Right lung (tissue), 5 donors: ENCODE data around the gene CDC42BPA. TPM values are rescaled to one million over a fixed set of nuclear protein-coding genes. Genes with fewer than 3 reads are reported as not detected.

Experiments
- DNase-seq, 2 donors: peaks; one replicate each; pipeline ENCODE4 v3.0.0-alpha.2; 2013
- polyA plus RNA-seq, 5 donors: library from polyadenylated mRNA; unstranded; fragments of 120-200 nt; gene quantifications; one replicate each; pipeline versions ENCODE4 v1.2.1 to v1.2.3, GENCODE V29; 2013; ENCODE audit warnings: inconsistent platforms in 1 of 5, low replicate concordance in 1 of 5; ENCODE audit not compliant: insufficient read length in 5 of 5, insufficient read depth in 1 of 5

Gene CDC42BPA
- polyA plus RNA-seq, 5 donors: 31.8 to 45.8 (median 42.7) TPM

GRCh38 chr1:227215863-227216510, 102.3 kb downstream of the CDC42BPA start:
- no peak for DNase-seq

GRCh38 chr1:227214207-227214606, 104.1 kb downstream of the CDC42BPA start:
- no peak for DNase-seq

- no peak for DNase-seq
Measured at GRCh38 chr1:227213426-227213825, 104.9 kb downstream of the CDC42BPA start.

- DNase-seq: no peak
Measured at GRCh38 chr1:227212164-227212563, 106.1 kb downstream of the CDC42BPA start.

- DNase-seq: no peak
Measured at GRCh38 chr1:227210604-227211003, 107.7 kb downstream of the CDC42BPA start.

GRCh38 chr1:227197064-227197463, 121.2 kb downstream of the CDC42BPA start:
- no peak for DNase-seq

- DNase-seq: no peak
Measured at GRCh38 chr1:227192163-227192562, 126.1 kb downstream of the CDC42BPA start.

- no peak for DNase-seq
Measured at GRCh38 chr1:227191607-227192006, 126.7 kb downstream of the CDC42BPA start.

GRCh38 chr1:227190321-227190720, 128.0 kb downstream of the CDC42BPA start:
- DNase-seq: no peak

GRCh38 chr1:227185291-227185690, 133.0 kb downstream of the CDC42BPA start:
- no peak for DNase-seq

GRCh38 chr1:227182012-227182411, 136.3 kb downstream of the CDC42BPA start:
- DNase-seq: no peak

GRCh38 chr1:227175611-227176010, 142.7 kb downstream of the CDC42BPA start:
- DNase-seq: no peak

GRCh38 chr1:227174164-227174563, 144.1 kb downstream of the CDC42BPA start:
- DNase-seq: no peak

GRCh38 chr1:227170361-227171166, 147.7 kb downstream of the CDC42BPA start:
- DNase-seq: no peak

- no peak for DNase-seq
Measured at GRCh38 chr1:227169343-227169742, 148.9 kb downstream of the CDC42BPA start.

GRCh38 chr1:227167276-227168101, 150.8 kb downstream of the CDC42BPA start:
- DNase-seq: no peak

GRCh38 chr1:227166559-227166958, 151.7 kb downstream of the CDC42BPA start:
- no peak for DNase-seq

- no peak for DNase-seq
Measured at GRCh38 chr1:227161470-227161869, 156.8 kb downstream of the CDC42BPA start.

GRCh38 chr1:227156520-227156919, 161.8 kb downstream of the CDC42BPA start:
- no peak for DNase-seq

GRCh38 chr1:227155688-227156087, 162.6 kb downstream of the CDC42BPA start:
- DNase-seq: no peak

GRCh38 chr1:227155004-227155403, 163.3 kb downstream of the CDC42BPA start:
- DNase-seq: no peak

GRCh38 chr1:227152525-227152924, 165.8 kb downstream of the CDC42BPA start:
- DNase-seq: no peak
